Measurements from ENCODE around the gene OR52A1. TPM values are rescaled to one million over a fixed set of nuclear protein-coding genes. Genes with fewer than 3 reads are reported as not detected.
A peak's percentile ranks its signal among the peaks of the same experiment; 100 is the strongest.

Gene OR52A1
- total and polyA plus RNA-seq, 9 of the 15 experiments (the other 6 are each of a cell fraction or from before 2014, with no cell fraction given): under 0.01 to 0.33 (median 0.13) TPM; not detected in 3

GRCh38 chr11:5159806-5160205 is 5.2 kb upstream of the OR52A1 start:
- intact Hi-C loops (cut with micrococcal nuclease): no loop called here
- ChIA-PET CTCF (ENCODE audit: low intra/inter-chr PET ratio) (no interaction called here), POLR2A (interaction anchor here (0.7 kb wide), 1 partner anchor 324 kb away, joined by 3 read pairs; no protein-coding TSS in a partner anchor)
- DNase-seq (ENCODE audit: extremely low read depth in 1 of 4, low spot score in 3 of 4): no peak
- Histone ChIP-seq H3K79me2 (ENCODE audit: control insufficient read depth, insufficient read depth, low read length) (no peaks in the 10 kb centered on the region), H3K4me1 (replicated peaks in 1 of 2; ENCODE audit: control insufficient read depth in 2 of 2, insufficient read depth in 2 of 2, low read length in 2 of 2) (peaks cover 0 to 3% of the 10 kb centered on the region in 2 experiments; a peak in 2 of 5 replicates), H3K4me3 (no peak overlapping the region), H3K9me3 (replicated peaks; ENCODE audit: control insufficient read depth, insufficient read depth, low read depth, low read length) (0 out of 2 replicates have a peak, but pooled peaks cover 3% of the 10 kb centered on the region), H3K27ac (ENCODE audit: extremely low read depth, low read depth, low read length) (0 out of 3 replicates have a peak overlapping the region, but pooled peaks have one; percentile 7), H3K36me3 (ENCODE audit: control insufficient read depth, insufficient read depth, low read length) (no peaks in the 10 kb centered on the region), H3K4me2 (ENCODE audit: insufficient read depth, low read length) (no peak overlapping the region), H3K9me1 (ENCODE audit: control insufficient read depth, insufficient read depth, low read length) (no peaks in the 10 kb centered on the region), H3K27me3 (ENCODE audit: control insufficient read depth in 2 of 2, insufficient read depth in 2 of 2, low read length in 2 of 2) (no peaks in the 10 kb centered on the region), H4K20me1 (replicated peaks; ENCODE audit: control insufficient read depth, insufficient read depth, low read length) (no peaks in the 10 kb centered on the region), H3K9ac (ENCODE audit: insufficient read depth in 1 of 2, low read depth in 2 of 2, low read length in 2 of 2) (0 out of 4 replicates have a peak overlapping the region, but pooled peaks of 1 of the 2 experiments have one; percentile 3), H2AFZ (ENCODE audit: low read depth, low read length) (peak overlapping the region; percentile 35)
- in situ Hi-C loops (cut with MboI): loop anchor here (5.0 kb wide), 1 partner anchor 1513 kb away; the partner anchor contains the start of gene ART1
- BruUV-seq (replicated peaks): no TSS peak
- no peak for FAIRE-seq
- ATAC-seq: no peak; the same call in 1 of the 3 replicates
- TF ChIP-seq ZNF444 (CRISPR knock-in tag; IDR thresholded peaks at IDR 0.05) (no peak), CBFA2T3 (IDR thresholded peaks at IDR 0.05) (no peak), THRAP3 (IDR thresholded peaks at IDR 0.05; ENCODE audit: borderline replicate concordance) (0 out of 2 replicates have a peak, but pooled peaks have one; percentile 42), ZNF175 (CRISPR knock-in tag; IDR thresholded peaks at IDR 0.05; ENCODE audit: low read depth) (no peak), SMARCA5 (IDR thresholded peaks at IDR 0.05) (peak; percentile 42; the same call in 1 of the 2 replicates), ASH1L (IDR thresholded peaks at IDR 0.05; ENCODE audit: borderline replicate concordance, low read depth, partially characterized antibody) (no peak), EZH2 (IDR thresholded peaks at IDR 0.05; ENCODE audit: borderline replicate concordance, low read depth, low read length) (no peak), NCOA2 (IDR thresholded peaks at IDR 0.05; ENCODE audit: partially characterized antibody in 2 of 2) (peak in 1 of 2 experiments; percentile 6), ZNF121 (CRISPR knock-in tag; conservative IDR thresholded peaks at IDR 0.05) (no peak), DNMT1 (IDR thresholded peaks at IDR 0.05) (no peak), CUX1 (CRISPR knock-in tag; IDR thresholded peaks at IDR 0.05) (no peak)
- TF ChIP-seq, protein P1, sequence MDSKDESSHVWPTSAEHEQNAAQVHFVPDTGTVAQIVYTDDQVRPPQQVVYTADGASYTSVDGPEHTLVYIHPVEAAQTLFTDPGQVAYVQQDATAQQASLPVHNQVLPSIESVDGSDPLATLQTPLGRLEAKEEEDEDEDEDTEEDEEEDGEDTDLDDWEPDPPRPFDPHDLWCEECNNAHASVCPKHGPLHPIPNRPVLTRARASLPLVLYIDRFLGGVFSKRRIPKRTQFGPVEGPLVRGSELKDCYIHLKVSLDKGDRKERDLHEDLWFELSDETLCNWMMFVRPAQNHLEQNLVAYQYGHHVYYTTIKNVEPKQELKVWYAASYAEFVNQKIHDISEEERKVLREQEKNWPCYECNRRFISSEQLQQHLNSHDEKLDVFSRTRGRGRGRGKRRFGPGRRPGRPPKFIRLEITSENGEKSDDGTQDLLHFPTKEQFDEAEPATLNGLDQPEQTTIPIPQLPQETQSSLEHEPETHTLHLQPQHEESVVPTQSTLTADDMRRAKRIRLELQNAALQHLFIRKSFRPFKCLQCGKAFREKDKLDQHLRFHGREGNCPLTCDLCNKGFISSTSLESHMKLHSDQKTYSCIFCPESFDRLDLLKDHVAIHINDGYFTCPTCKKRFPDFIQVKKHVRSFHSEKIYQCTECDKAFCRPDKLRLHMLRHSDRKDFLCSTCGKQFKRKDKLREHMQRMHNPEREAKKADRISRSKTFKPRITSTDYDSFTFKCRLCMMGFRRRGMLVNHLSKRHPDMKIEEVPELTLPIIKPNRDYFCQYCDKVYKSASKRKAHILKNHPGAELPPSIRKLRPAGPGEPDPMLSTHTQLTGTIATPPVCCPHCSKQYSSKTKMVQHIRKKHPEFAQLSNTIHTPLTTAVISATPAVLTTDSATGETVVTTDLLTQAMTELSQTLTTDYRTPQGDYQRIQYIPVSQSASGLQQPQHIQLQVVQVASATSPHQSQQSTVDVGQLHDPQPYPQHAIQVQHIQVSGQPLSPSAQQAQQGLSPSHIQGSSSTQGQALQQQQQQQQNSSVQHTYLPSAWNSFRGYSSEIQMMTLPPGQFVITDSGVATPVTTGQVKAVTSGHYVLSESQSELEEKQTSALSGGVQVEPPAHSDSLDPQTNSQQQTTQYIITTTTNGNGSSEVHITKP (IDR thresholded peaks at IDR 0.05; ENCODE audit: partially characterized antibody): peak; percentile 59
